WTC11 (cell line): Measurements from ENCODE around the gene RPE.

Experiments
- ATF2 ChIP-seq: sonication (generic); formaldehyde crosslinking; IDR thresholded peaks from 2 replicates; pipeline ENCODE4 v1.8.1; 2022; ENCODE audit warnings: low read depth, missing genetic modification reagents, borderline replicate concordance
- CBFB ChIP-seq: sonication (generic); formaldehyde crosslinking; IDR thresholded peaks from 2 replicates; pipeline ENCODE4 v1.8.1; 2022; ENCODE audit warnings: mild to moderate bottlenecking, low read depth, missing genetic modification reagents
- CREB1 ChIP-seq: sonication (generic); formaldehyde crosslinking; IDR thresholded peaks from 2 replicates; pipeline ENCODE4 v1.8.0; 2023; ENCODE audit warnings: mild to moderate bottlenecking, missing genetic modification reagents
- CTCF ChIP-seq: fragments of 200-600 bp; IDR thresholded peaks from 2 replicates; pipeline ENCODE4 v1.8.0; 2022; ENCODE audit warnings: antibody characterized with exemption
- ETV6 ChIP-seq: sonication (generic); formaldehyde crosslinking; IDR thresholded peaks from 2 replicates; pipeline ENCODE4 v1.8.1; 2022; ENCODE audit warnings: mild to moderate bottlenecking, missing genetic modification reagents
- GABPB1 ChIP-seq: sonication (generic); formaldehyde crosslinking; IDR thresholded peaks from 2 replicates; pipeline ENCODE4 v1.8.1; 2023; ENCODE audit warnings: mild to moderate bottlenecking, missing genetic modification reagents
- GRHL2 ChIP-seq: fragments of 250-450 bp; sonication (Bioruptor Pico); IDR thresholded peaks from 2 replicates; pipeline ENCODE4 v1.8.0; 2022; ENCODE audit warnings: mild to moderate bottlenecking, moderate library complexity; ENCODE audit not compliant: insufficient replicate concordance, severe bottlenecking
- KAT7 ChIP-seq: sonication (generic); formaldehyde crosslinking; IDR thresholded peaks from 2 replicates; pipeline ENCODE4 v1.8.1; 2023; ENCODE audit warnings: missing genetic modification reagents, mild to moderate bottlenecking, borderline replicate concordance
- MAX ChIP-seq: sonication (generic); formaldehyde crosslinking; IDR thresholded peaks from 2 replicates; pipeline ENCODE4 v1.8.0; 2022; ENCODE audit warnings: mild to moderate bottlenecking, missing genetic modification reagents
- MYBL2 ChIP-seq: sonication (generic); formaldehyde crosslinking; IDR thresholded peaks from 2 replicates; pipeline ENCODE4 v1.8.1; 2023; ENCODE audit warnings: mild to moderate bottlenecking, moderate library complexity, missing genetic modification reagents
- NR3C1 ChIP-seq: sonication (generic); formaldehyde crosslinking; conservative IDR thresholded peaks from 2 replicates; pipeline ENCODE4 v1.8.1; 2023; ENCODE audit warnings: low read depth, mild to moderate bottlenecking, missing genetic modification reagents
- RELA ChIP-seq: sonication (generic); formaldehyde crosslinking; IDR thresholded peaks from 2 replicates; pipeline ENCODE4 v1.8.1; 2022; ENCODE audit warnings: missing genetic modification reagents, mild to moderate bottlenecking, borderline replicate concordance
- TF ChIP-seq, protein P1 (sequence below): sonication (generic); formaldehyde crosslinking; IDR thresholded peaks from 2 replicates; pipeline ENCODE4 v1.8.1; 2023; ENCODE audit warnings: mild to moderate bottlenecking, missing genetic modification reagents, moderate library complexity

DNA sequence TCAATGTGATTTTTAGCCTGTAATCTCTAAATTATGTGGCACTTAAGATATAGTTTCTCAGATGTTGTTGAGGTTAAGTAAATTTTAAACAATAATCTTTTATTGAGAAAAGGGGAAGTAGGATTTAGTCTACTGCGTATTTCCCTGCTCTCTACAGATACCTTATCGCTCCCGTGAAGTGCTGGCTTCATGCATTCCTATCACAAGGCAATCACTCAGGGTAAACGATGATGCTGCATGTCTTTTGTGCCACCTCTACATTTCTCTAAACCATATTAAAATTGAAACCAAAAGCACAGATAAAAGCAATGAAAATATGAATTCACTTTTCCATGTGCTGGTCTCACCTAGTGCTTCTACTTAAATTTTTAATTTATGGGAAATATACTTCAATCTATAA, 14.4 kb upstream of the RPE start:
- TF ChIP-seq MAX (CRISPR knock-in tag) = no peak
- TF ChIP-seq, protein P1, sequence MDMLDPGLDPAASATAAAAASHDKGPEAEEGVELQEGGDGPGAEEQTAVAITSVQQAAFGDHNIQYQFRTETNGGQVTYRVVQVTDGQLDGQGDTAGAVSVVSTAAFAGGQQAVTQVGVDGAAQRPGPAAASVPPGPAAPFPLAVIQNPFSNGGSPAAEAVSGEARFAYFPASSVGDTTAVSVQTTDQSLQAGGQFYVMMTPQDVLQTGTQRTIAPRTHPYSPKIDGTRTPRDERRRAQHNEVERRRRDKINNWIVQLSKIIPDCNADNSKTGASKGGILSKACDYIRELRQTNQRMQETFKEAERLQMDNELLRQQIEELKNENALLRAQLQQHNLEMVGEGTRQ (CRISPR knock-in tag) = no peak
- no peak for TF ChIP-seq MYBL2 (CRISPR knock-in tag)
- no peak for TF ChIP-seq GABPB1 (CRISPR knock-in tag)
- no peak for TF ChIP-seq KAT7 (CRISPR knock-in tag)
- no peak for TF ChIP-seq CBFB (CRISPR knock-in tag)
- TF ChIP-seq GRHL2 (CRISPR knock-in tag) = no peak
- TF ChIP-seq RELA = no peak
- no peak for TF ChIP-seq CTCF
- no peak for TF ChIP-seq ETV6
- no peak for TF ChIP-seq NR3C1 (CRISPR knock-in tag)
- no peak for TF ChIP-seq ATF2 (CRISPR knock-in tag)
- TF ChIP-seq CREB1 = no peak
